H9 (cell line): Measurements from ENCODE around the gene ZNF768. TPM values are rescaled to one million over a fixed set of nuclear protein-coding genes. Genes with fewer than 3 reads are reported as not detected.

Experiments used
- DNase-seq: peaks from one replicate; pipeline ENCODE4 v3.0.0-alpha.2; 2017
- H2AFZ ChIP-seq: one replicate; pipeline ENCODE4 v1.6.1; 2013; ENCODE audit warnings: mild to moderate bottlenecking, low read length, control low read depth, moderate library complexity
- H2AK5ac ChIP-seq: 2 replicates; pipeline ENCODE4 v1.6.1; 2013; ENCODE audit warnings: low read length, control low read depth, mixed read lengths; ENCODE audit not compliant: insufficient read length
- H2BK120ac ChIP-seq: one replicate; pipeline ENCODE4 v1.6.1; 2013; ENCODE audit warnings: low read depth, mild to moderate bottlenecking, low read length, control low read depth, inconsistent platforms; ENCODE audit not compliant: poor library complexity, severe bottlenecking
- H2BK12ac ChIP-seq: 2 replicates; pipeline ENCODE4 v1.6.1; 2013; ENCODE audit warnings: low read length, control low read depth, mixed read lengths, low read depth; ENCODE audit not compliant: insufficient read length
- H2BK15ac ChIP-seq: 2 replicates; pipeline ENCODE4 v1.6.1; 2013; ENCODE audit warnings: low read depth, low read length, control low read depth
- H2BK20ac ChIP-seq: one replicate; pipeline ENCODE4 v1.6.1; 2013; ENCODE audit warnings: low read depth, mild to moderate bottlenecking, low read length, control low read depth, inconsistent platforms; ENCODE audit not compliant: poor library complexity, severe bottlenecking
- H2BK5ac ChIP-seq: 2 replicates; pipeline ENCODE4 v1.6.1; 2013; ENCODE audit warnings: low read length, control low read depth, mixed read lengths; ENCODE audit not compliant: insufficient read length
- H3K14ac ChIP-seq: 2 replicates; pipeline ENCODE4 v1.6.1; 2013; ENCODE audit warnings: low read length, control low read depth; ENCODE audit not compliant: insufficient read depth
- H3K18ac ChIP-seq: 2 replicates; pipeline ENCODE4 v1.6.1; 2013; ENCODE audit warnings: low read depth, mild to moderate bottlenecking, mixed read lengths, low read length, control low read depth; ENCODE audit not compliant: insufficient read length
- H3K23ac ChIP-seq: 2 replicates; pipeline ENCODE4 v1.6.1; 2013; ENCODE audit warnings: low read length, control low read depth, mixed read lengths, low read depth; ENCODE audit not compliant: insufficient read length
- H3K23me2 ChIP-seq: 2 replicates; pipeline ENCODE4 v1.6.1; 2013; ENCODE audit warnings: low read depth, mild to moderate bottlenecking, mixed read lengths, low read length, control low read depth; ENCODE audit not compliant: insufficient read length, poor library complexity, severe bottlenecking
- H3K27ac ChIP-seq: 2 replicates; pipeline ENCODE4 v1.5.1; 2013; ENCODE audit warnings: low read length, control low read depth, mixed read lengths, low read depth; ENCODE audit not compliant: insufficient read length
- H3K27me3 ChIP-seq: 2 replicates; pipeline ENCODE4 v1.6.1; 2013; ENCODE audit warnings: low read length, control low read depth, inconsistent platforms; ENCODE audit not compliant: insufficient read depth
- H3K4ac ChIP-seq: 2 replicates; pipeline ENCODE4 v1.6.1; 2013; ENCODE audit warnings: low read depth, mild to moderate bottlenecking, control low read depth, inconsistent platforms, low read length, moderate library complexity
- H3K4me1 ChIP-seq: 2 replicates; pipeline ENCODE4 v1.6.1; 2013; ENCODE audit warnings: low read length, control low read depth, inconsistent platforms; ENCODE audit not compliant: insufficient read depth
- H3K4me2 ChIP-seq: 2 replicates; pipeline ENCODE4 v1.6.1; 2013; ENCODE audit warnings: low read length, control low read depth, mixed read lengths; ENCODE audit not compliant: insufficient read length, insufficient read depth
- H3K56ac ChIP-seq: 2 replicates; pipeline ENCODE4 v1.6.1; 2013; ENCODE audit warnings: low read depth, mild to moderate bottlenecking, mixed read lengths, low read length, control low read depth; ENCODE audit not compliant: insufficient read length
- H3K79me1 ChIP-seq: 2 replicates; pipeline ENCODE4 v1.6.1; 2013; ENCODE audit warnings: low read depth, mild to moderate bottlenecking, moderate library complexity, low read length, control low read depth, inconsistent platforms; ENCODE audit not compliant: insufficient read depth, poor library complexity, severe bottlenecking
- H3K79me2 ChIP-seq: 2 replicates; pipeline ENCODE4 v1.6.1; 2013; ENCODE audit warnings: low read length, control low read depth, inconsistent platforms; ENCODE audit not compliant: insufficient read depth
- H3K9ac ChIP-seq: 2 replicates; pipeline ENCODE4 v1.6.1; 2013; ENCODE audit warnings: low read length, control low read depth, mixed read lengths; ENCODE audit not compliant: insufficient read length; ENCODE audit errors: extremely low read depth
- H3K9me3 ChIP-seq: one replicate; pipeline ENCODE4 v1.6.1; 2013; ENCODE audit warnings: low read depth, low read length, inconsistent platforms; ENCODE audit not compliant: control insufficient read depth
- H3T11ph ChIP-seq: one replicate; pipeline ENCODE4 v1.6.1; 2013; ENCODE audit warnings: mild to moderate bottlenecking, low read length, control low read depth, inconsistent platforms
- H4K20me1 ChIP-seq: one replicate; pipeline ENCODE4 v1.6.1; 2013; ENCODE audit not compliant: control insufficient read depth, insufficient read length, insufficient read depth
- H4K5ac ChIP-seq: 2 replicates; pipeline ENCODE4 v1.6.1; 2013; ENCODE audit warnings: low read depth, mild to moderate bottlenecking, mixed read lengths, low read length, control low read depth; ENCODE audit not compliant: insufficient read length
- H4K8ac ChIP-seq: replicated peaks from 2 replicates; pipeline ENCODE4 v1.6.1; 2013; ENCODE audit warnings: low read length, control low read depth, mixed read lengths, low read depth; ENCODE audit not compliant: insufficient read length
- H4K91ac ChIP-seq: 2 replicates; pipeline ENCODE4 v1.6.1; 2013; ENCODE audit warnings: low read depth, mild to moderate bottlenecking, moderate library complexity, mixed read lengths, low read length, control low read depth; ENCODE audit not compliant: insufficient read length
- H3K27ac Mint-ChIP-seq, 3 experiments: 2 replicates in 2 of 3; 3 replicates in 1 of 3; pipeline ENCODE4 v1.8.0; 2020 to 2021; ENCODE audit warnings: mixed read lengths in 3 of 3, mild to moderate bottlenecking in 1 of 3, moderate library complexity in 1 of 3
- H3K27me3 Mint-ChIP-seq: 2 replicates; pipeline ENCODE4 v1.8.0; 2021; ENCODE audit warnings: low read depth, mild to moderate bottlenecking, moderate library complexity, mixed read lengths
- H3K36me3 Mint-ChIP-seq, 3 experiments: 2 replicates in 2 of 3; 3 replicates in 1 of 3; pipeline ENCODE4 v1.8.0; 2020 to 2021; ENCODE audit warnings: low read depth in 3 of 3, mixed read lengths in 3 of 3; ENCODE audit not compliant: insufficient read depth in 1 of 3
- H3K4me1 Mint-ChIP-seq, 2 experiments: 2 replicates each; pipeline ENCODE4 v1.8.0; 2020; ENCODE audit warnings: mixed read lengths in 2 of 2
- H3K4me3 Mint-ChIP-seq, 2 experiments: 2 replicates in 1 of 2; 3 replicates in 1 of 2; pipeline ENCODE4 v1.8.0; 2020 to 2021; ENCODE audit warnings: mild to moderate bottlenecking in 2 of 2, mixed read lengths in 2 of 2, moderate library complexity in 1 of 2
- H3K9me3 Mint-ChIP-seq, 2 experiments: 2 replicates in 1 of 2; 3 replicates in 1 of 2; pipeline ENCODE4 v1.8.0; 2020; ENCODE audit warnings: mild to moderate bottlenecking in 2 of 2, mixed read lengths in 2 of 2, moderate library complexity in 1 of 2
- WGBS: extraction: QIAGEN DNeasy Blood & Tissue Kit; methylation state at CpG from one replicate; pipeline ENCODE4 v1.1.7; 2013; ENCODE audit warnings: missing lambda C conversion rate, low lambda C conversion rate, mixed read lengths; ENCODE audit not compliant: insufficient read length; ENCODE audit errors: extremely low coverage; 5-methylcytosine and 5-hydroxymethylcytosine counted together
- total RNA-seq: library from RNA; stranded (reverse); gene quantifications from 2 replicates; pipeline ENCODE4 v1.2.1, GENCODE V29; 2021
- TF ChIP-seq, protein P1 (sequence below): fragments of 200-600 bp; sonication (generic); conservative IDR thresholded peaks from 3 replicates; pipeline ENCODE4 v1.8.0; 2021; ENCODE audit warnings: antibody characterized with exemption, mild to moderate bottlenecking

Gene ZNF768
- total RNA-seq, 1 experiment from 2014 or later = 40.0 TPM

- peak overlapping the region; percentile 83 for H3K27ac ChIP-seq
- no peak overlapping the region for H3K56ac ChIP-seq
- no peaks in the 10 kb centered on the region; a peak in 1 of 5 replicates for H3K9me3 Mint-ChIP-seq
- peak overlapping the region; percentile 63 for H4K8ac ChIP-seq
- peak; percentile 81 for DNase-seq
- H3K79me2 ChIP-seq = no peaks in the 10 kb centered on the region
- WGBS = no CpG with 5 or more reads among the region's 12 CpGs
- H3T11ph ChIP-seq = peak overlapping the region; percentile 39
- H3K18ac ChIP-seq = peak overlapping the region; percentile 81
- no peak overlapping the region for H2AFZ ChIP-seq
- H3K4me2 ChIP-seq = peak overlapping the region; percentile 61
- peak overlapping the region; percentile 76 for H3K14ac ChIP-seq
- no peak overlapping the region for H3K23ac ChIP-seq
- H2BK12ac ChIP-seq = peak overlapping the region; percentile 21
- H3K27ac Mint-ChIP-seq = peak overlapping the region; percentile 96 to 99 (median 96)
- H3K9me3 ChIP-seq = no peaks in the 10 kb centered on the region
- H3K4me1 ChIP-seq = no peaks in the 10 kb centered on the region; the same call in 1 of the 2 replicates
- no peak overlapping the region for H2BK15ac ChIP-seq
- H3K4me1 Mint-ChIP-seq = peaks cover 23 to 27% of the 10 kb centered on the region in 2 experiments
- H3K23me2 ChIP-seq = peaks cover 23% of the 10 kb centered on the region
- peak overlapping the region; percentile 92 for H3K9ac ChIP-seq
- no peaks in the 10 kb centered on the region for H3K27me3 Mint-ChIP-seq
- H3K27me3 ChIP-seq = no peaks in the 10 kb centered on the region
- H4K5ac ChIP-seq = no peak overlapping the region
- H3K4ac ChIP-seq = no peak overlapping the region; the same call in 1 of the 2 replicates
- no peaks in the 10 kb centered on the region for H4K20me1 ChIP-seq
- no peaks in the 10 kb centered on the region for H3K79me1 ChIP-seq
- H3K4me3 Mint-ChIP-seq = peak overlapping the region; percentile 77 to 89
- no peak overlapping the region for H2AK5ac ChIP-seq
- H3K36me3 Mint-ChIP-seq = peaks cover 15 to 24% (median 17%) of the 10 kb centered on the region in 3 experiments
- H2BK120ac ChIP-seq = peak overlapping the region; percentile 42
- no peak overlapping the region for H2BK5ac ChIP-seq
- H2BK20ac ChIP-seq = no peak overlapping the region
- H4K91ac ChIP-seq = no peak overlapping the region
- TF ChIP-seq, protein P1, sequence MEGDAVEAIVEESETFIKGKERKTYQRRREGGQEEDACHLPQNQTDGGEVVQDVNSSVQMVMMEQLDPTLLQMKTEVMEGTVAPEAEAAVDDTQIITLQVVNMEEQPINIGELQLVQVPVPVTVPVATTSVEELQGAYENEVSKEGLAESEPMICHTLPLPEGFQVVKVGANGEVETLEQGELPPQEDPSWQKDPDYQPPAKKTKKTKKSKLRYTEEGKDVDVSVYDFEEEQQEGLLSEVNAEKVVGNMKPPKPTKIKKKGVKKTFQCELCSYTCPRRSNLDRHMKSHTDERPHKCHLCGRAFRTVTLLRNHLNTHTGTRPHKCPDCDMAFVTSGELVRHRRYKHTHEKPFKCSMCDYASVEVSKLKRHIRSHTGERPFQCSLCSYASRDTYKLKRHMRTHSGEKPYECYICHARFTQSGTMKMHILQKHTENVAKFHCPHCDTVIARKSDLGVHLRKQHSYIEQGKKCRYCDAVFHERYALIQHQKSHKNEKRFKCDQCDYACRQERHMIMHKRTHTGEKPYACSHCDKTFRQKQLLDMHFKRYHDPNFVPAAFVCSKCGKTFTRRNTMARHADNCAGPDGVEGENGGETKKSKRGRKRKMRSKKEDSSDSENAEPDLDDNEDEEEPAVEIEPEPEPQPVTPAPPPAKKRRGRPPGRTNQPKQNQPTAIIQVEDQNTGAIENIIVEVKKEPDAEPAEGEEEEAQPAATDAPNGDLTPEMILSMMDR = peak; percentile 66
Measured at GRCh38 chr16:30535777-30536190, 9.4 kb upstream of the ZNF768 start.
